Neural progenitor cell (in vitro differentiated cells): ENCODE data around the gene ZMIZ1. TPM values are rescaled to one million over a fixed set of nuclear protein-coding genes. Genes with fewer than 3 reads are reported as not detected.

Experiments used
- DNase-seq: peaks from one replicate; pipeline ENCODE4 v3.0.0-alpha.2; 2016; ENCODE audit warnings: low spot score
- H2AFZ ChIP-seq: fragments of 200-600 bp; sonication (generic); replicated peaks from 2 replicates; pipeline ENCODE4 v1.6.1; 2016; ENCODE audit warnings: antibody characterized with exemption
- H3F3A ChIP-seq: fragments of 200-600 bp; sonication (generic); 2 replicates; pipeline ENCODE4 v1.6.1; 2016; ENCODE audit warnings: antibody characterized with exemption, low read depth
- H3K27ac ChIP-seq: fragments of 200-600 bp; sonication (generic); 2 replicates; pipeline ENCODE4 v1.5.1; 2016; ENCODE audit warnings: mild to moderate bottlenecking
- H3K27me3 ChIP-seq: fragments of 200-600 bp; sonication (generic); 2 replicates; pipeline ENCODE4 v1.6.1; 2016; ENCODE audit warnings: mild to moderate bottlenecking, moderate library complexity
- H3K36me3 ChIP-seq: fragments of 200-600 bp; sonication (generic); 2 replicates; pipeline ENCODE4 v1.5.1; 2016
- H3K4me1 ChIP-seq: fragments of 200-600 bp; sonication (generic); 2 replicates; pipeline ENCODE4 v1.6.1; 2016; ENCODE audit warnings: mixed run types
- H3K4me2 ChIP-seq: fragments of 200-600 bp; sonication (generic); 2 replicates; pipeline ENCODE4 v1.6.1; 2016
- H3K4me3 ChIP-seq: fragments of 200-600 bp; sonication (generic); 2 replicates; pipeline ENCODE4 v1.5.1; 2016
- H3K79me2 ChIP-seq: fragments of 200-600 bp; sonication (generic); 2 replicates; pipeline ENCODE4 v1.6.1; 2016; ENCODE audit warnings: low read depth
- H3K9ac ChIP-seq: fragments of 200-600 bp; sonication (generic); 2 replicates; pipeline ENCODE4 v1.6.1; 2016
- H3K9me3 ChIP-seq: fragments of 200-600 bp; sonication (generic); 2 replicates; pipeline ENCODE4 v1.5.1; 2016; ENCODE audit warnings: low read depth
- H4K20me1 ChIP-seq: fragments of 200-600 bp; sonication (generic); 2 replicates; pipeline ENCODE4 v1.6.1; 2016; ENCODE audit warnings: low read depth
- H3K27ac Mint-ChIP-seq: 3 replicates; pipeline ENCODE4 v1.8.0; 2021; ENCODE audit warnings: mixed read lengths
- H3K27me3 Mint-ChIP-seq: 2 replicates; pipeline ENCODE4 v1.8.0; 2022; ENCODE audit warnings: low read depth, mild to moderate bottlenecking, inconsistent platforms, moderate library complexity, mixed read lengths; ENCODE audit not compliant: insufficient read depth
- H3K36me3 Mint-ChIP-seq: 3 replicates; pipeline ENCODE4 v1.8.0; 2021; ENCODE audit warnings: mixed read lengths
- H3K4me1 Mint-ChIP-seq: 3 replicates; pipeline ENCODE4 v1.8.0; 2021; ENCODE audit warnings: mixed read lengths
- H3K4me3 Mint-ChIP-seq: 3 replicates; pipeline ENCODE4 v1.8.0; 2021; ENCODE audit warnings: mild to moderate bottlenecking, moderate library complexity, mixed read lengths
- H3K9me3 Mint-ChIP-seq: 3 replicates; pipeline ENCODE4 v1.8.0; 2020; ENCODE audit warnings: mixed read lengths
- CTCF ChIP-seq: fragments of 200-600 bp; sonication (generic); IDR thresholded peaks from 2 replicates; pipeline ENCODE4 v1.5.1; 2017; ENCODE audit warnings: antibody characterized with exemption, mild to moderate bottlenecking
- EZH2 ChIP-seq: fragments of 200-600 bp; sonication (generic); IDR thresholded peaks from 2 replicates; pipeline ENCODE4 v1.6.1; 2017; ENCODE audit warnings: antibody characterized with exemption, mild to moderate bottlenecking, moderate library complexity
- EZH2phosphoT487 ChIP-seq: fragments of 200-600 bp; sonication (generic); IDR thresholded peaks from 2 replicates; pipeline ENCODE4 v1.6.1; 2017; ENCODE audit warnings: antibody characterized with exemption
- total RNA-seq: library from RNA; depleted of rRNA; stranded (reverse); fragments of >200 nt; gene quantifications from 2 replicates; pipeline ENCODE4 v1.2.3, GENCODE V29; 2015; ENCODE audit warnings: low replicate concordance

ZMIZ1 gene
- total RNA-seq, 1 donor from 2014 or later: 5.8 TPM

GRCh38 chr10:79270466-79271246 lies 201.9 kb downstream of the ZMIZ1 start:
- Histone ChIP-seq H4K20me1 (peaks cover 82% of the 10 kb centered on the region), H2AFZ (no peak overlapping the region), H3K27me3 (no peaks in the 10 kb centered on the region), H3K27ac (no peak overlapping the region), H3K79me2 (no peaks in the 10 kb centered on the region), H3K4me1 (no peaks in the 10 kb centered on the region), H3K36me3 (no peaks in the 10 kb centered on the region), H3F3A (no peaks in the 10 kb centered on the region), H3K9me3 (no peaks in the 10 kb centered on the region), H3K4me3 (no peak overlapping the region), H3K9ac (no peak overlapping the region), H3K4me2 (no peak overlapping the region)
- Mint-ChIP-seq H3K27ac (peak overlapping the region; percentile 37), H3K36me3 (peaks cover 7% of the 10 kb centered on the region), H3K4me1 (peaks cover 61% of the 10 kb centered on the region), H3K4me3 (no peak overlapping the region), H3K9me3 (no peaks in the 10 kb centered on the region), H3K27me3 (peaks cover 8% of the 10 kb centered on the region)
- DNase-seq: no peak
- no peak for TF ChIP-seq EZH2phosphoT487

GRCh38 chr10:79272353-79272752 lies 203.6 kb downstream of the ZMIZ1 start:
- no peaks in the 10 kb centered on the region for H3K79me2 ChIP-seq
- no peak overlapping the region for H3K4me3 ChIP-seq
- no peaks in the 10 kb centered on the region for H3F3A ChIP-seq
- no peak for DNase-seq
- H3K27ac Mint-ChIP-seq: peak overlapping the region; percentile 88
- H3K27me3 ChIP-seq: no peaks in the 10 kb centered on the region
- no peak overlapping the region for H3K27ac ChIP-seq
- no peak overlapping the region for H2AFZ ChIP-seq
- no peak overlapping the region for H3K4me2 ChIP-seq
- no peak overlapping the region for H3K9ac ChIP-seq
- peaks cover 8% of the 10 kb centered on the region for H3K27me3 Mint-ChIP-seq
- no peaks in the 10 kb centered on the region for H3K4me1 ChIP-seq
- no peaks in the 10 kb centered on the region for H3K36me3 ChIP-seq
- TF ChIP-seq CTCF: no peak
- no peak for TF ChIP-seq EZH2
- TF ChIP-seq EZH2phosphoT487: no peak
- no peaks in the 10 kb centered on the region for H3K9me3 Mint-ChIP-seq
- peak overlapping the region; percentile 22 for H3K4me3 Mint-ChIP-seq
- no peaks in the 10 kb centered on the region for H3K9me3 ChIP-seq
- H3K36me3 Mint-ChIP-seq: peaks cover 9% of the 10 kb centered on the region
- peaks cover 51% of the 10 kb centered on the region for H3K4me1 Mint-ChIP-seq
- peaks cover 80% of the 10 kb centered on the region for H4K20me1 ChIP-seq

- Mint-ChIP-seq H3K27ac (no peak overlapping the region), H3K9me3 (no peaks in the 10 kb centered on the region), H3K4me1 (peaks cover 46% of the 10 kb centered on the region), H3K27me3 (peaks cover 8% of the 10 kb centered on the region), H3K4me3 (no peak overlapping the region), H3K36me3 (peaks cover 11% of the 10 kb centered on the region)
- H3F3A ChIP-seq: no peaks in the 10 kb centered on the region
- H3K4me2 ChIP-seq: no peak overlapping the region
- no peaks in the 10 kb centered on the region for H3K9me3 ChIP-seq
- no peak overlapping the region for H3K4me3 ChIP-seq
- H3K27ac ChIP-seq: no peak overlapping the region
- H3K4me1 ChIP-seq: peaks cover 4% of the 10 kb centered on the region
- no peak overlapping the region for H2AFZ ChIP-seq
- H3K36me3 ChIP-seq: no peaks in the 10 kb centered on the region
- H3K9ac ChIP-seq: no peak overlapping the region
- no peak for DNase-seq
- peaks cover 81% of the 10 kb centered on the region for H4K20me1 ChIP-seq
- no peak for TF ChIP-seq EZH2
- TF ChIP-seq CTCF: no peak
- no peaks in the 10 kb centered on the region for H3K79me2 ChIP-seq
- H3K27me3 ChIP-seq: no peaks in the 10 kb centered on the region
These were observed 204.8 kb downstream of the ZMIZ1 start for GRCh38 chr10:79273604-79274003.
